SH-SY5Y (cell line): ENCODE measurements around the gene MCAT.

Experiments used
- GATA2 ChIP-seq: IDR thresholded peaks from 2 replicates; pipeline ENCODE4 v1.6.1; 2011; ENCODE audit warnings: mild to moderate bottlenecking, low read depth, low read length
- GATA3 ChIP-seq: IDR thresholded peaks from 2 replicates; pipeline ENCODE4 v1.6.1; 2011; ENCODE audit warnings: low read depth, mild to moderate bottlenecking, low read length, moderate library complexity

Gene MCAT

GRCh38 chr22:43152357-43153071, 9.3 kb upstream of the MCAT start:
- TF ChIP-seq GATA3 = no peak
- TF ChIP-seq GATA2 = no peak

GRCh38 chr22:43152003-43152356, 8.8 kb upstream of the MCAT start:
- TF ChIP-seq GATA3 (no peak), GATA2 (no peak)

- TF ChIP-seq GATA2 = no peak
- TF ChIP-seq GATA3 = no peak
Measured at GRCh38 chr22:43151251-43152002, 8.2 kb upstream of the MCAT start, which contains the start of gene TSPO. Gene TSPO (plus strand): TSS chr22:43151559. CDS start chr22:43159239, 7,680 bp downstream.

DNA sequence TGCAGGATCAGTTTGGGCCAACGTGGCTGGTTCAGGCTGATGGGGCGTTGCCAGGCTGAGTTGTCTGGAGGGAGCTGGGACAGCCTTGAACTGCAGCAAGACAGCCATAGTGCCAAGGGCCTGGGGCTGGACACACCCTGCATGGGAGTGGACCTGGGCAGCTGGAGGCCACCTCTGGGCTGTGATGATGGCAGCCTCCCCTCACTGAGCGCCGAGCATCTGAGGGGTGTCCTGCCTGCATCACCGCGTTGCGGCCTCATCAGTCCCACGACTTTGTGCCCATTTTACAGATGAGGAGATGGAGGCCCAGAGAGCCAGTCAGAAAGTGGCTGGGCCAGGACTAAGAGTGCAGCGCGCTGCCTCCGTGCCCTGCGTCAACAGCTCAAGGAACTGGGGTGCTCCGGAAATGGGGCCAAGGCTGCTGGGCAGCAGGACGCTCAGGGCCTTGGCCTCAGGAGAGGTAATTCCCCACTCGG, 7.6 kb upstream of the MCAT start:
- TF ChIP-seq GATA2 (no peak), GATA3 (no peak)

DNA sequence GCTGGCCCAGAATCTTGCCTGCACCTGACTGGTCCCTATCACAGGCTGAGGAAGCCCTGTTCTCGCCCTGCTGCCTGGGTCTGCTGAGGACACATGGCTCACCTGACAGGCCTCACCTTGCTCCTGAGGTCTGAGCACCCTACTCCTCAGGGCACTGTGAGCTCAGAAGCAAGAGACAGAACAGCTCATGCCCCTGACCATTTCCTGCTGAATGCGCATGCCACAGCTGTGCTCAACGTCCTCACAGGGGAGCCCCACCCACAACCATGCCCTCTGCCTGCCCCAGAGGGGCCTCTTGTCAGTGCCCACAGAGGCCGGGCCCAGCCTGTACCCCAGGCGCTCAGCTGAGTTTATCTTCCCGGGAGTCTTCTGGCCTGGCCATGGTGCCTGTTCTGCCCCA, 5.4 kb upstream of the MCAT start:
- no peak for TF ChIP-seq GATA2
- TF ChIP-seq GATA3 = no peak

DNA sequence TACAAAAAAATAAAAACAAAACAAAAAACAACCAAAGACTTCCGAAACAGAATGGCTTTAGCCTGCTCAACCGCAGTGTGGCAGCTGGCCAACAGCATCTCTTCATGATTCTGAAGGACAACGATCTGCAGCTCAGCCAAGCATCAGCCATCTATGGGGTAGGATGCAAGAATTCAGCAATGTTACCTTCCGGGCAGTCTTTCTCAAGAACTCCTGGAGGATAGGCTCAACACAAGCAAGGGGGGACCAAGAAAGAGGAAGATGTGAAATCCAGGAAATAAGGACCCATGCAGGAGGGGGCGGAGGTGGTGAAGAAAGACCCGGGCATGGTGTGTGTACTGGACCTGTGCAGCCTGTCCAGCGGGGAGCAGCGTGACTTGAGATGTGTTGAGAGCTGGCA, 4.6 kb upstream of the MCAT start:
- TF ChIP-seq GATA3 (no peak), GATA2 (no peak)

DNA sequence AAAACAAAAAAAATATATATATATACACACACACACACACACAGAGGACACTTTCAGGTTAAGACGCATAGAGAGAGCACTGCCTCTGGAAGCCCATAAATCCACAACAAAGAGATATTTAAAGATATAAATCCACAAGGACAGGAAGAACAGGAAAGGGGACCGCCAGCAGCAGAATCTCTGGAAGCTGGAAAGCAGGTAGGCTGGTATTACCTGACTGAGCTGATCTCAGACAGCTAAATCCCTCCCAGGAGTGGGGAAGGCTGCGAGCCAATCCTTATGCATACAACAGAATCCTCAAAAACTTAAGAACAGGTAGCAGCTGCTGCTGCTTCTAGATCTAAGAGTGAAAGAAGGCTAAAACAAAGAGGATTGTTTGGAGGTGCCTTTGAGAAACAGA, 1.8 kb upstream of the MCAT start:
- TF ChIP-seq GATA3 (no peak), GATA2 (no peak)

GRCh38 chr22:43136801-43137200, 6.4 kb downstream of the MCAT start:
- TF ChIP-seq GATA2 (no peak), GATA3 (no peak)

- TF ChIP-seq GATA3 (no peak), GATA2 (no peak)
Measured at GRCh38 chr22:43136255-43136654, 6.9 kb downstream of the MCAT start.

GRCh38 chr22:43135565-43135964, 7.6 kb downstream of the MCAT start:
- TF ChIP-seq GATA2 (no peak), GATA3 (no peak)

- TF ChIP-seq GATA3 (no peak), GATA2 (no peak)
Measured at GRCh38 chr22:43134553-43134952, 8.6 kb downstream of the MCAT start.

DNA sequence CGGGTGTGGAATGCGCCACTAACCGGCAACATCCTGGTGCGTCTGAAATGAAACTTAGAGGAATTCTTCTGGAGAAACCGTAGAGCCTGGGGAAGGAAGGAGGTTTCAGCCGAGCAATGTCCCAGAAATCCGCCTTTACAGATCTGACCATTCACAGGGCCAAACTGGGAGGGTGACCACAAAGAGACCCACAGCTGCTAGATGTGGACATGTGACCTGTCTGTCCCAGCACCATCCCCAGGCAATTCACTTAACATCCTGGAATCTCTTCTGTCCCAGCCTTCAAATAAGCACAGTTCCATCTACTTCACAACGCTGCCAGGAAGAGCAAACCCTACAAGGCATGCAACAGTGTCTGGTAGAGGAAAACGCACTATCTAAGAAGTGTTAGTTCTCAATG, 9.8 kb downstream of the MCAT start:
- TF ChIP-seq GATA3 (no peak), GATA2 (no peak)

- no peak for TF ChIP-seq GATA3
Measured at GRCh38 chr22:43131773-43132501, 11.3 kb downstream of the MCAT start.
